GM23248 (cell line): ENCODE measurements around the gene SIDT2.

Experiments used
- EZH2 ChIP-seq: fragments of 200-600 bp; sonication (generic); IDR thresholded peaks from 2 replicates; pipeline ENCODE4 v1.6.1; 2018; ENCODE audit warnings: antibody characterized with exemption, mild to moderate bottlenecking; ENCODE audit not compliant: insufficient read depth, poor library complexity, severe bottlenecking
- EZH2phosphoT487 ChIP-seq: fragments of 200-600 bp; sonication (generic); IDR thresholded peaks from 2 replicates; pipeline ENCODE4 v1.6.1; 2018; ENCODE audit warnings: antibody characterized with exemption, moderate library complexity, mild to moderate bottlenecking, low read depth; ENCODE audit not compliant: insufficient read depth

- TF ChIP-seq EZH2 (no peak), EZH2phosphoT487 (no peak)
Observed at GRCh38 chr11:117143390-117143789, 35.2 kb upstream of the SIDT2 start.
